ENCODE measurements around the gene TMCC2. TPM values are rescaled to one million over a fixed set of nuclear protein-coding genes. Genes with fewer than 3 reads are reported as not detected.

TMCC2 gene
- total RNA-seq, 1 experiment from 2014 or later = 2.7 TPM

DNA sequence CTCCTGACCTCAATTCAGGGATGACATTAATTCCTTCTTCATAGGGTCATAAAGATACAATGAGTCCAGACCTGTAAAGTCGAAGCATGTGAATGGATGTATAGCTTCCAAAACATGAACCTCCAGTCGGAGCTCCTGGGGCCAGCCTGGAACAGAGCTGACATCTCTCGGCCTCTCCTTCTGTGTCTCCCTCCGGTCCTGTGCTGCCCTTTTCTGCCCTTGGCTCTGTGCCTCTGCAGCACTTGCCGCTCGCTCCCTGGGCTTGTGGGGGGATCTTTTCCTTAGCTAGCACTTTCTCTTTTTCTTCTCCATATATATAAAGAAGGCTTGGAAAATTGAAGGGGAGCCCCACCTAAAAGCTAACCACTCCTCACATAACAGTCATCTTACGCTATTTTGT lies 42.5 kb downstream of the TMCC2 start:
- Histone ChIP-seq H3K27ac (ENCODE audit: low read depth, low read length) (0 out of 2 replicates have a peak overlapping the region, but pooled peaks have one; percentile 11), H3K9me3 (ENCODE audit: control insufficient read depth in 1 of 2, insufficient read depth in 1 of 2, low read depth in 1 of 2, low read length in 2 of 2) (no peaks in the 10 kb centered on the region), H3K9ac (ENCODE audit: low read length) (peak overlapping the region; percentile 16; the same call in 1 of the 2 replicates), H2AFZ (ENCODE audit: low read depth, low read length, poor library complexity, severe bottlenecking) (no peak overlapping the region), H3K36me3 (ENCODE audit: control insufficient read depth in 1 of 2, insufficient read depth in 2 of 2, low read length in 2 of 2) (no peaks in the 10 kb centered on the region), H3K4me2 (ENCODE audit: low read length) (peak overlapping the region; percentile 73), H3K4me1 (ENCODE audit: control insufficient read depth in 1 of 2, insufficient read depth in 2 of 2, low read length in 2 of 2) (peaks cover 24 to 59% of the 10 kb centered on the region in 2 experiments), H3K79me2 (ENCODE audit: insufficient read depth, low read length) (no peaks in the 10 kb centered on the region), H3K27me3 (ENCODE audit: insufficient read depth, low read length) (no peaks in the 10 kb centered on the region), H3K9me2 (ENCODE audit: insufficient read depth) (no peaks in the 10 kb centered on the region), H3K4me3 (replicated peaks in 1 of 2; ENCODE audit: low read depth in 1 of 2, low read length in 2 of 2) (peak overlapping the region in 1 of 2 experiments; percentile 21; a peak in 2 of 4 replicates), H4K20me1 (ENCODE audit: insufficient read depth) (no peaks in the 10 kb centered on the region)
- ChIA-PET RAD21 (ENCODE audit: low non-redundant PET in 1 of 2, low total read pairs in 2 of 2, uncharacterized antibody in 2 of 2, unreplicated experiment in 2 of 2) (interaction anchor here (1.1 to 3.1 kb wide), 5 partner anchors 14 to 84 kb away, joined by 3 to 24 read pairs (median 4); no protein-coding TSS in a partner anchor), CTCF (interaction anchor here (0.8 to 9.3 kb wide), 15 partner anchors 8 to 281 kb away, joined by 3 to 397 read pairs (median 6); partner anchors contain the start of gene NUAK2), POLR2A (interaction anchor here (0.9 to 1.5 kb wide), 6 partner anchors 13 to 55 kb away, joined by 3 to 6 read pairs (median 4); partner anchors contain the start of gene NUAK2)
- ATAC-seq = no peak
- intact Hi-C loops (cut with micrococcal nuclease) = loop anchor here (10.0 kb wide), 2 partner anchors 255 to 365 kb away; partner anchors contain the start of gene ELK4
- no TSS peak for BruUV-seq (replicated peaks)
- DNase-seq (ENCODE audit: low read depth, low spot score) = no peak
- TF ChIP-seq SIN3A (IDR thresholded peaks at IDR 0.05; ENCODE audit: low read depth) (no peak), RAD21 (IDR thresholded peaks at IDR 0.05; ENCODE audit: low read depth) (no peak), EGR1 (IDR thresholded peaks at IDR 0.05; ENCODE audit: low read depth) (no peak), EZH2 (IDR thresholded peaks at IDR 0.05) (no peak), EZH2phosphoT487 (IDR thresholded peaks at IDR 0.05; ENCODE audit: borderline replicate concordance) (no peak), ELF1 (IDR thresholded peaks at IDR 0.05; ENCODE audit: borderline replicate concordance, low read depth) (no peak), CEBPB (IDR thresholded peaks at IDR 0.05; ENCODE audit: low read depth) (no peak), YY1 (IDR thresholded peaks at IDR 0.05; ENCODE audit: extremely low read depth, insufficient replicate concordance, low read depth, low read length) (no peak), FOSL1 (IDR thresholded peaks at IDR 0.05; ENCODE audit: low read depth) (no peak), ZFX (IDR thresholded peaks at IDR 0.05) (no peak), POLR2AphosphoS5 (IDR thresholded peaks at IDR 0.05; ENCODE audit: low read depth, low read length) (no peak), CBX3 (IDR thresholded peaks at IDR 0.05; ENCODE audit: low read depth) (no peak), ZBTB33 (IDR thresholded peaks at IDR 0.05; ENCODE audit: extremely low read depth, insufficient replicate concordance, low read length) (no peak)
- TF ChIP-seq, protein P1, sequence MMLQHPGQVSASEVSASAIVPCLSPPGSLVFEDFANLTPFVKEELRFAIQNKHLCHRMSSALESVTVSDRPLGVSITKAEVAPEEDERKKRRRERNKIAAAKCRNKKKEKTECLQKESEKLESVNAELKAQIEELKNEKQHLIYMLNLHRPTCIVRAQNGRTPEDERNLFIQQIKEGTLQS (IDR thresholded peaks at IDR 0.05) = no peak
- TF ChIP-seq, protein P2, sequence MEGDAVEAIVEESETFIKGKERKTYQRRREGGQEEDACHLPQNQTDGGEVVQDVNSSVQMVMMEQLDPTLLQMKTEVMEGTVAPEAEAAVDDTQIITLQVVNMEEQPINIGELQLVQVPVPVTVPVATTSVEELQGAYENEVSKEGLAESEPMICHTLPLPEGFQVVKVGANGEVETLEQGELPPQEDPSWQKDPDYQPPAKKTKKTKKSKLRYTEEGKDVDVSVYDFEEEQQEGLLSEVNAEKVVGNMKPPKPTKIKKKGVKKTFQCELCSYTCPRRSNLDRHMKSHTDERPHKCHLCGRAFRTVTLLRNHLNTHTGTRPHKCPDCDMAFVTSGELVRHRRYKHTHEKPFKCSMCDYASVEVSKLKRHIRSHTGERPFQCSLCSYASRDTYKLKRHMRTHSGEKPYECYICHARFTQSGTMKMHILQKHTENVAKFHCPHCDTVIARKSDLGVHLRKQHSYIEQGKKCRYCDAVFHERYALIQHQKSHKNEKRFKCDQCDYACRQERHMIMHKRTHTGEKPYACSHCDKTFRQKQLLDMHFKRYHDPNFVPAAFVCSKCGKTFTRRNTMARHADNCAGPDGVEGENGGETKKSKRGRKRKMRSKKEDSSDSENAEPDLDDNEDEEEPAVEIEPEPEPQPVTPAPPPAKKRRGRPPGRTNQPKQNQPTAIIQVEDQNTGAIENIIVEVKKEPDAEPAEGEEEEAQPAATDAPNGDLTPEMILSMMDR (IDR thresholded peaks at IDR 0.05 in 2 of 3, conservative IDR thresholded peaks at IDR 0.05 in 1 of 3; ENCODE audit: borderline replicate concordance in 1 of 3, insufficient read depth in 1 of 3, low read depth in 2 of 3, low read length in 2 of 3) = no peak
- TF ChIP-seq, protein P3, sequence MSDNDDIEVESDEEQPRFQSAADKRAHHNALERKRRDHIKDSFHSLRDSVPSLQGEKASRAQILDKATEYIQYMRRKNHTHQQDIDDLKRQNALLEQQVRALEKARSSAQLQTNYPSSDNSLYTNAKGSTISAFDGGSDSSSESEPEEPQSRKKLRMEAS (IDR thresholded peaks at IDR 0.05) = no peak
